ENCODE data around the gene SF3B4.
A peak's percentile ranks its signal among the peaks of the same experiment; 100 is the strongest.

SF3B4 gene

DNA sequence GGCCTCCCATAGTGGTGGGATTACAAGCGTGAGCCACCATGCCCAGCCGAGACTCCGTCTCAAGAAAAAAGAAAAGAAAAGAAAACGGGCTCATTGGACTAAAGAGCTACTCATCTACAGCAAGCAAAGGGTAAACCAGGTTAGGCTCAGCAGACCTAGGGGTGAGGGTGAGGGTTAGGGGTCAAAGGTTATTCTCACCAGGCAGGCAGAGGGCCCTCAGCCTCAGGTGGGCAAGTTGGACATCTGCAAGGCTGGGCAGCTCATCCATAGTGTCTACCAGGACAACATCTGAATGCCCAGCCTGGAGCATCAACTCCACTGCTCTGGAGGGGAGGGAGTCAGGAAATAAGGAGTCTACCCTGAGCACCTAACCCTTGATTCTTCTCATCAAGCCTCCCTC is 5.6 kb upstream of the SF3B4 start:
- Histone ChIP-seq H3K27me3 (ENCODE audit: control insufficient read depth in 1 of 2, insufficient read depth in 2 of 2, low read length in 2 of 2) (no peaks in the 10 kb centered on the region), H3K36me3 (ENCODE audit: control insufficient read depth in 2 of 2, insufficient read depth in 2 of 2, low read length in 2 of 2) (peaks cover 21 to 34% of the 10 kb centered on the region in 2 donors), H3K9me3 (ENCODE audit: control insufficient read depth in 2 of 2, low read length in 2 of 2) (no peaks in the 10 kb centered on the region), H3K9ac (ENCODE audit: low read length in 2 of 2) (no peak overlapping the region), H3K4me3 (ENCODE audit: low read length in 2 of 2) (no peak overlapping the region), H3K27ac (ENCODE audit: low read length) (no peak overlapping the region), H3K4me1 (ENCODE audit: control insufficient read depth, insufficient read depth, low read length) (peaks cover 37% of the 10 kb centered on the region)

DNA sequence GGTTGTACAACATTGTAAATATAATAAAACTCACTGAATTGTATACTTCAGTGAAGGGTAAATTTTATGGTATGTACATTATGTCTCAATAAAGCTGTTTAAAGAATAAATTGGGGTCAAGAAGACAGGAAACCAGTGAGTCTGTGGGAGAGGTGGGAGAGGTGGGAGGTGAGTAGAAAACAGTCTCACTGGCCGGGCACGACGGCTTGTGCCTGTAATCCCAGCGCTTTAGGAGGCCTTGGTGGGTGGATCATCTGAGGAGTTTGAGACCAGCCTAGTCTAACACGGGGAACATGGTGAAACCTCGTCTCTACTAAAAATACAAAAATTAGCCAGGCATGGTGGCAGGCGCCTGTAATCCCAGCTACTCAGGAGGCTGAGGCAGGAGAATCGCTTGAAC is 4.9 kb upstream of the SF3B4 start:
- Histone ChIP-seq H3K4me1 (ENCODE audit: control insufficient read depth, insufficient read depth, low read length) (peaks cover 34% of the 10 kb centered on the region), H3K9me3 (ENCODE audit: control insufficient read depth in 2 of 2, low read length in 2 of 2) (no peaks in the 10 kb centered on the region), H3K27ac (ENCODE audit: low read length) (no peak overlapping the region), H3K9ac (ENCODE audit: low read length in 2 of 2) (no peak overlapping the region), H3K4me3 (ENCODE audit: low read length in 2 of 2) (no peak overlapping the region), H3K36me3 (ENCODE audit: control insufficient read depth in 2 of 2, insufficient read depth in 2 of 2, low read length in 2 of 2) (peaks cover 21 to 34% of the 10 kb centered on the region in 2 donors), H3K27me3 (ENCODE audit: control insufficient read depth in 1 of 2, insufficient read depth in 2 of 2, low read length in 2 of 2) (no peaks in the 10 kb centered on the region)

DNA sequence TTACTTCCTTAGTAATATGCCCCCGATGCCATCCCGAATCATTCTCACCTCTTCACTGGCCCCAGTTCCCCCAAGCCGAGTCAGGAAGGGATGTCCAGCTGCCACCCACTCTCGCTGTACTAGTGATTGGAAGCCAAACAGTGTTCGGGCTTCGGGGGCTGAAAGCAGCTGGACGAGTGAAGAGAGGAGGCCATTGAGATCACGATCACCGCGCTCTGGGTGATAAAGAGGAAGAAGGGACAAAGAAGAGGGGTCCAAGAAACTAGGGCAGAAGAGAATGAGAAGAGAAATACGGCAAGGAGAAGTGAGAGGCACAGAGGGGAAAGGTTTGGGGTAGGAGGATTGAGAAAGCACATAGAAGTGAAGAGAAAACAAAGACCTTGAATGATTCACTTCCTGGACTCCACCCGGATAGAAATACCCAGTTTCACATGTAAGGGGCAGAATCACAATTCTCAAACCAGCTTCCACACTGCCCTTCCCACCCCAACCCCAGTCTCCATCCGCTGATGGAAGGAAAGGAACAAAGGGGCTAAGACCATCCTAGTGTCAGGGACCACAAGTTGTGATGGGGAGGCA is 3.7 kb upstream of the SF3B4 start:
- Histone ChIP-seq H3K27ac (ENCODE audit: low read length) (no peak overlapping the region), H3K27me3 (ENCODE audit: control insufficient read depth in 1 of 2, insufficient read depth in 2 of 2, low read length in 2 of 2) (no peaks in the 10 kb centered on the region), H3K9ac (ENCODE audit: low read length in 2 of 2) (no peak overlapping the region), H3K9me3 (ENCODE audit: control insufficient read depth in 2 of 2, low read length in 2 of 2) (no peaks in the 10 kb centered on the region), H3K4me1 (ENCODE audit: control insufficient read depth, insufficient read depth, low read length) (peaks cover 39% of the 10 kb centered on the region), H3K36me3 (ENCODE audit: control insufficient read depth in 2 of 2, insufficient read depth in 2 of 2, low read length in 2 of 2) (peaks cover 25 to 35% of the 10 kb centered on the region in 2 donors), H3K4me3 (ENCODE audit: low read length in 2 of 2) (no peak overlapping the region)

DNA sequence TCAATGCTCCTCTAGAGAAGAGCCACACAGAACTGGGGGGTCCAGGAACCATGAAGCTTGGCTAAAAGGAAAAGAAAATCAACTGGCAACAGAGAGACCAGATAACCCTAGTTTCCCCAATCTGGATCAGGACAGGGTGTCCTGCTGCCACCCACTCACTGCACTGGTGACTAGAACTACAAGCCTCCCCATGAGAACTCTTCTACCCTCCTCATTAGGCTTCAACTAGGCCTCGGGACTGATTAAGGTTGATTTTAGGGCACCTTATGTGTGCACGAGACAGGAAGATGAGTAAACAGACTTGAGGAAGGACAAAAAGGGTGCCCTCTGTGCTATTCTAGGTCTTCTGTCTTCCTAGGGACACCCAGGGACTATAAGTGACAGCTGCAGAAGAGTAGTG is 2.3 kb upstream of the SF3B4 start:
- Histone ChIP-seq H3K36me3 (ENCODE audit: control insufficient read depth in 2 of 2, insufficient read depth in 2 of 2, low read length in 2 of 2) (peaks cover 39 to 48% of the 10 kb centered on the region in 2 donors), H3K27ac (ENCODE audit: low read length) (peak overlapping the region; percentile 95)

DNA sequence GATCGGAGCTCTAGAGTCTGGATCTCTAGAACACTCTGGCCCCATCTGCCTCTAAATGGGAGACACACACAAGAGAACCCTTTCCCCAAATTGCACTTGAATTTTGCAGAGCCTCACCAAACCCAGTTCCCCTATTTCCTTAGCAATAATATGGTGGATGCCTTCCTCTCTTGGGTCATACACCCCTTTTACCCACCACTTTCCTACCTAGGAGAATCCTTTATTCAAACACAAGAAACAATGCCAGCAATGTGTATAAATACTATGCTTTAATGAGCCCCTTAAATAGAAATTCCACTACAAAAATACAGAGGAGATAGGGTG is 760 bp upstream of the SF3B4 start:
- peak overlapping the region; percentile 91 to 98 for H3K4me3 ChIP-seq (ENCODE audit: low read length in 2 of 2)
- no peaks in the 10 kb centered on the region for H3K9me3 ChIP-seq (ENCODE audit: control insufficient read depth in 2 of 2, low read length in 2 of 2)
- H3K27ac ChIP-seq (ENCODE audit: low read length), result peak overlapping the region; percentile 95
- H3K9ac ChIP-seq (ENCODE audit: low read length in 2 of 2), result peak overlapping the region; percentile 93 to 96
- H3K4me1 ChIP-seq (ENCODE audit: control insufficient read depth, insufficient read depth, low read length), result peaks cover 28% of the 10 kb centered on the region
- no peaks in the 10 kb centered on the region for H3K27me3 ChIP-seq (ENCODE audit: control insufficient read depth in 1 of 2, insufficient read depth in 2 of 2, low read length in 2 of 2)
- H3K36me3 ChIP-seq (ENCODE audit: control insufficient read depth in 2 of 2, insufficient read depth in 2 of 2, low read length in 2 of 2), result peaks cover 54% of the 10 kb centered on the region in 2 donors

More for the DNA sequence above, 2.3 kb upstream of the SF3B4 start:
- no peak overlapping the region for H3K9ac ChIP-seq (ENCODE audit: low read length in 2 of 2)
- H3K27me3 ChIP-seq (ENCODE audit: control insufficient read depth in 1 of 2, insufficient read depth in 2 of 2, low read length in 2 of 2), result no peaks in the 10 kb centered on the region
- no peaks in the 10 kb centered on the region for H3K9me3 ChIP-seq (ENCODE audit: control insufficient read depth in 2 of 2, low read length in 2 of 2)
- no peak overlapping the region for H3K4me3 ChIP-seq (ENCODE audit: low read length in 2 of 2)
- peaks cover 34% of the 10 kb centered on the region for H3K4me1 ChIP-seq (ENCODE audit: control insufficient read depth, insufficient read depth, low read length)

DNA sequence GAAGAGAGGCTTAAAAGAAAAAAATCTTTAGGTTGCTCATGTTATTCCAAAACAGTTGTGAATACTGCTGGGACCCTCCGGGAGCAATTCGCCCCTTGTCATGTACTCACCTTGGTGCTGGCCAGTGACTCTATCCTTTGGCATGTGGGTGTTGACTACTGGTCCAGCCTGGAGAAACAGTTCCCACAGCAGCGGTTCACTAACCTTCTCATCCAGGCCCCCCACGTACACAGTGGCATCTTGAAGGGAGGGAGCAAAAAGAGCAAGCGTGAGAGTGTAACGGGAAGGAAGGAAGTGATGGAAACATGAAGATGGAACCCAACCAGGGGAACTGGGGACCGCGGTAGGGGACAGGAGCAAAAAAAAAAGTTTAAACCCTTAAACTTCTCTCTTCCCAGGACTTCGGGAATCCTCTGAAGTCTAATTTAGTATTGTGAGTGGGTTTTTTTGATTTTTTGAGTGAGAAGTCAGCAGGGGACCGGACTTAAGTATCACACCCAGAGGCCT is 494 bp downstream of the SF3B4 start:
- Histone ChIP-seq H3K27ac (ENCODE audit: low read length) (peak overlapping the region; percentile 95), H3K4me1 (ENCODE audit: control insufficient read depth, insufficient read depth, low read length) (peaks cover 28% of the 10 kb centered on the region), H3K36me3 (ENCODE audit: control insufficient read depth in 2 of 2, insufficient read depth in 2 of 2, low read length in 2 of 2) (peaks cover 57 to 59% of the 10 kb centered on the region in 2 donors)

DNA sequence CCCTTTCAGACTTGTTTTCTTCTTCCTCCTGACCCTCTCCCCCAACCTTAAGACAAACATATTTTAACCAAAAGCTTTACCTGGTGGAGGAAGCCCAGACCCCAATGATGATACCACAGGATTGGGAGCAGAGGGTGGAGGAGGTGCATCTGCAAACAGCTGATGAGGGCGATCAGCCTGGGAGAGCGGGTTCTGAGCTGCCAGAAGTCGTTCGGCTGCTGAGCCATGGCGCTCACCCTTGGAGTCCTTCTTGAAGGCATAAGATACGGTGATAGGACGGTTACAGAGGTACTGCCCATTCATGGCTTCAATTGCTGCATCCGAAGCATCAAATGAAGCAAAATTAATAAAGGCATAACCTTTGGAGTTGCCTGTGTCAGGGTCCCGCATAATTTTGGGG is 1.3 kb downstream of the SF3B4 start:
- Histone ChIP-seq H3K4me1 (ENCODE audit: control insufficient read depth, insufficient read depth, low read length) (peaks cover 28% of the 10 kb centered on the region), H3K36me3 (ENCODE audit: control insufficient read depth in 2 of 2, insufficient read depth in 2 of 2, low read length in 2 of 2) (peaks cover 51 to 53% of the 10 kb centered on the region in 2 donors), H3K9ac (ENCODE audit: low read length in 2 of 2) (no peak overlapping the region), H3K9me3 (ENCODE audit: control insufficient read depth in 2 of 2, low read length in 2 of 2) (no peaks in the 10 kb centered on the region), H3K27me3 (ENCODE audit: control insufficient read depth in 1 of 2, insufficient read depth in 2 of 2, low read length in 2 of 2) (no peaks in the 10 kb centered on the region), H3K27ac (ENCODE audit: low read length) (no peak overlapping the region), H3K4me3 (ENCODE audit: low read length in 2 of 2) (peak overlapping the region; percentile 91 to 98)

More for the DNA sequence above, 494 bp downstream of the SF3B4 start:
- Histone ChIP-seq H3K9me3 (ENCODE audit: control insufficient read depth in 2 of 2, low read length in 2 of 2) (no peaks in the 10 kb centered on the region), H3K4me3 (ENCODE audit: low read length in 2 of 2) (peak overlapping the region; percentile 91 to 98), H3K9ac (ENCODE audit: low read length in 2 of 2) (peak overlapping the region; percentile 93 to 96), H3K27me3 (ENCODE audit: control insufficient read depth in 1 of 2, insufficient read depth in 2 of 2, low read length in 2 of 2) (no peaks in the 10 kb centered on the region)

DNA sequence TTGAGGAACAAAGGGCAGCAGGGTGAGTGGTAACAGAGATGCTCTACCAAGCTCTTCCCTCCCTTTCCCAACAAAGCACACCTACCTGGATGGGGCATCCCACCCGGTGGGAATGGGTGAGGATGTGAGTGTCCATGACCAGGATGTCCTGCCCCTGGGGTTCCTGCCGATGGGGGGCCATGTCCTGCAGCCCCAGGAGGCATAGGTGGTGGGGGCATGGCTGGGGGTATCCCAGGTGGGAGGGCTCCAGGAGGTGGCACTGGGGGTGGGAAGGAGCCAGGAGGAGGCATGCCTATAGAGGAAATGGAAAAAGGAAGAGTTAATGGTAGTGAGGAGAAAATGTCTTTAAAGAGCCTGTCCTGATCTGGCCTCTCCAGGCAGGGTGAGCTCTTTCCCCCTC is 1.9 kb downstream of the SF3B4 start:
- Histone ChIP-seq H3K27me3 (ENCODE audit: control insufficient read depth in 1 of 2, insufficient read depth in 2 of 2, low read length in 2 of 2) (no peaks in the 10 kb centered on the region), H3K36me3 (ENCODE audit: control insufficient read depth in 2 of 2, insufficient read depth in 2 of 2, low read length in 2 of 2) (peaks cover 46 to 53% of the 10 kb centered on the region in 2 donors), H3K4me1 (ENCODE audit: control insufficient read depth, insufficient read depth, low read length) (peaks cover 28% of the 10 kb centered on the region), H3K9me3 (ENCODE audit: control insufficient read depth in 2 of 2, low read length in 2 of 2) (no peaks in the 10 kb centered on the region), H3K4me3 (ENCODE audit: low read length in 2 of 2) (peak overlapping the region in 1 of 2 donors; percentile 98), H3K27ac (ENCODE audit: low read length) (no peak overlapping the region), H3K9ac (ENCODE audit: low read length in 2 of 2) (no peak overlapping the region)

DNA sequence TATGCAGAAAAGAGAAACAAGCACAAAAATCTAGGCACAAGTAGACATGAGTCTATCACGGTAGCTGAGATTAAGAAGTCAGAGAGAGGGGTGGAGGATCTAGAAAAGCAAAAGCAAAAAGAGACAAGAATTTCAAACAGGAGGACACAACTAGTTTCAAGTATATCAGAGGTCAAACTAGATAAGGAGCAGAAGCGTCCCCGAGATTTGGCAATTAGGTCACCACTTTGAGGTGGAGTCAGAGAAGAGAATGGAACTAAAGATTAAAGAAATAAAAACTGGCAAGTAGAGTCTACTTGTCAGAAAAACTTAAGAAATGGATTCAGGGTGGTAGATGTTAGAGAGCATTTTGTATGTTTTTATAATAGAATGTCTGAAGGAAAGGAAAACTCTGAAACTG is 2.3 kb downstream of the SF3B4 start:
- Histone ChIP-seq H3K4me1 (ENCODE audit: control insufficient read depth, insufficient read depth, low read length) (peaks cover 28% of the 10 kb centered on the region), H3K36me3 (ENCODE audit: control insufficient read depth in 2 of 2, insufficient read depth in 2 of 2, low read length in 2 of 2) (peaks cover 46 to 50% of the 10 kb centered on the region in 2 donors), H3K4me3 (ENCODE audit: low read length in 2 of 2) (no peak overlapping the region)

DNA sequence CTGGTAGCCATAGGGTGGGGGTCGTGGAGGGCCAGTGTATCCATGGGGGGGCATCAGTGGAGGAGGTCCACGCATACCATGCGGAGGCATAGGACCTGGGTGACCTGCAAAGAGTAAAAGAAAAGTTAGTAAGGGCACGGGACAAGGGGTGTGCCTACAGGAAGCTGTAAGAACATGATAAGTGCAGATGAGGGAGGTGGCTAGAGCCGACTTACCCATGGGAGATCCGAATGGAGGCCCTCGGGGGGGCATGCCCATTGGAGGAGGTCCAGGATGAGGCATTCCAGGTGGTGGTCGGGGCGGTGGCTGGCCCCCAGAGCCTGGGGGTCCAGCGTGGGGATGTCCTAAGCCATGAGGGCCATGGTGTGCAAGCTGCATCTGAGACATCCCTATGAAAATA is 4.0 kb downstream of the SF3B4 start:
- Histone ChIP-seq H3K9me3 (ENCODE audit: control insufficient read depth in 2 of 2, low read length in 2 of 2) (no peaks in the 10 kb centered on the region), H3K27ac (ENCODE audit: low read length) (no peak overlapping the region), H3K4me1 (ENCODE audit: control insufficient read depth, insufficient read depth, low read length) (peaks cover 27% of the 10 kb centered on the region), H3K9ac (ENCODE audit: low read length in 2 of 2) (no peak overlapping the region), H3K27me3 (ENCODE audit: control insufficient read depth in 1 of 2, insufficient read depth in 2 of 2, low read length in 2 of 2) (no peaks in the 10 kb centered on the region), H3K36me3 (ENCODE audit: control insufficient read depth in 2 of 2, insufficient read depth in 2 of 2, low read length in 2 of 2) (peaks cover 33 to 38% of the 10 kb centered on the region in 2 donors), H3K4me3 (ENCODE audit: low read length in 2 of 2) (no peak overlapping the region)

More for the DNA sequence above, 2.3 kb downstream of the SF3B4 start:
- Histone ChIP-seq H3K9ac (ENCODE audit: low read length in 2 of 2) (no peak overlapping the region), H3K27ac (ENCODE audit: low read length) (no peak overlapping the region), H3K27me3 (ENCODE audit: control insufficient read depth in 1 of 2, insufficient read depth in 2 of 2, low read length in 2 of 2) (no peaks in the 10 kb centered on the region), H3K9me3 (ENCODE audit: control insufficient read depth in 2 of 2, low read length in 2 of 2) (no peaks in the 10 kb centered on the region)

DNA sequence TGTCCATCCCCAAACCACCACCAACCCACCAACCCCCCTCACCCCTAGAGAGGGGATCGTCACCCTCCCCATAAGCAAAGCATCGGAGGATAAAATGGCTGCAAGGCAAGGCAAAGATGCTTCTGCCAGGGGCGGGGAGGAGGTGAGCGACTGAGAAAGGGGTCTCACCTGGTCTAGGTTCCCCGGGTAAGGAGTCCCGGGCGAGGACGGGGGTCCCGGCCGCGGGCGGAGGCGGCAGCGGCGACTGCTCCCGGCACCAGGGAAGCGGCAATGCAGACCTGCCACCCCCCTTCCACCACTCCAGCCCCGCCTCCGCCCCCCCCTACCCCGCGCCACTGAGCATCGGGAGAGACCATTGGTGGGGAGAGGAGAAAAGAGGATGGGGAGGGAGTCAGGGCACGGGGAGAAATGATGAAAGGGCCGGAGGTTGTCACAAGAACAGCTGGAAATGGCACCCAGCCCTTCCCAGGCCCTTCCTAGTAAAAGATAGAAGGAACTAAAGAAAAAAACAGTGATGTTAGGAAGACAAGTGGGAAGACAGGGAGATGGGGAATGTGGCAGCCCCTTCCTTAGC is 9.9 kb downstream of the SF3B4 start, which contains the start of gene SV2A:
TSS of gene SV2A (minus strand) at position 274 of the 574 bp plus-strand sequence. CDS start 4,004 bp downstream, outside the sequence.
- peaks cover 14% of the 10 kb centered on the region for H3K4me1 ChIP-seq (ENCODE audit: control insufficient read depth, insufficient read depth, low read length)
- no peak within 1 kb of the TSS for H3K27ac ChIP-seq (ENCODE audit: low read length)
- peak within 1 kb of the TSS; percentile 68 to 76 for H3K9ac ChIP-seq (ENCODE audit: low read length in 2 of 2)
- H3K4me3 ChIP-seq (ENCODE audit: low read length in 2 of 2), result peak within 1 kb of the TSS; percentile 79 to 84
- no peaks in the 10 kb centered on the region for H3K9me3 ChIP-seq (ENCODE audit: control insufficient read depth in 2 of 2, low read length in 2 of 2)
- H3K27me3 ChIP-seq (ENCODE audit: control insufficient read depth in 1 of 2, insufficient read depth in 2 of 2, low read length in 2 of 2), result peaks cover 0 to 3% of the 10 kb centered on the region in 2 donors
- H3K36me3 ChIP-seq (ENCODE audit: control insufficient read depth in 2 of 2, insufficient read depth in 2 of 2, low read length in 2 of 2), result no peaks in the 10 kb centered on the region
